Small intestine (tissue), 7 donors: ENCODE data around the gene NOC4L. TPM values are rescaled to one million over a fixed set of nuclear protein-coding genes. Genes with fewer than 3 reads are reported as not detected.

Experiments
- DNase-seq, 2 donors: peaks; one replicate each; pipeline versions ENCODE4 v3.0.0 to v3.0.0-alpha.2; 2013
- FAIRE-seq: peaks from 2 replicates; lab custom pipeline; 2012; peaks lifted over from hg19 to GRCh38; lab: Jason Lieb, UNC
- H3K27ac ChIP-seq, 3 donors: one replicate each; pipeline ENCODE4 v1.5.1; 2013; ENCODE audit warnings: low read length in 2 of 3, mild to moderate bottlenecking in 2 of 3, control low read depth in 1 of 3, inconsistent platforms in 1 of 3, low read depth in 1 of 3, moderate library complexity in 1 of 3
- H3K27me3 ChIP-seq, 3 donors: one replicate each; pipeline ENCODE4 v1.6.1; 2013; ENCODE audit warnings: low read length in 3 of 3, inconsistent platforms in 1 of 3; ENCODE audit not compliant: control insufficient read depth in 3 of 3, insufficient read depth in 3 of 3
- H3K36me3 ChIP-seq, 3 donors: one replicate each; pipeline ENCODE4 v1.6.1; 2013; ENCODE audit warnings: low read length in 3 of 3, inconsistent platforms in 1 of 3, low read depth in 1 of 3, mild to moderate bottlenecking in 1 of 3, moderate library complexity in 1 of 3; ENCODE audit not compliant: control insufficient read depth in 3 of 3, insufficient read depth in 2 of 3
- H3K4me1 ChIP-seq, 3 donors: one replicate each; pipeline ENCODE4 v1.6.1; 2013; ENCODE audit warnings: low read length in 2 of 3, inconsistent platforms in 1 of 3, low read depth in 1 of 3, mild to moderate bottlenecking in 1 of 3, moderate library complexity in 1 of 3; ENCODE audit not compliant: control insufficient read depth in 3 of 3, insufficient read depth in 2 of 3
- H3K4me3 ChIP-seq, 3 donors: one replicate each; pipeline ENCODE4 v1.5.1; 2013; ENCODE audit warnings: low read length in 3 of 3, control low read depth in 1 of 3, inconsistent platforms in 1 of 3, low read depth in 1 of 3, mild to moderate bottlenecking in 1 of 3, moderate library complexity in 1 of 3
- H3K9me3 ChIP-seq, 2 donors: one replicate each; pipeline ENCODE4 v1.6.1; 2013; ENCODE audit warnings: low read depth in 1 of 2, low read length in 1 of 2; ENCODE audit not compliant: control insufficient read depth in 2 of 2, insufficient read depth in 1 of 2
- WGBS, 3 donors: extraction: QIAGEN DNeasy Blood & Tissue Kit; methylation state at CpG; one replicate each; pipeline ENCODE4 v1.1.7; 2013; 5-methylcytosine and 5-hydroxymethylcytosine counted together
- polyA plus RNA-seq, 4 donors: library from polyadenylated mRNA; stranded (reverse) in 3 of 4; unstranded in 1 of 4; fragments of 200-250 nt in 3 of 4; fragments of 120-200 nt in 1 of 4; gene quantifications; one replicate each; pipeline versions ENCODE4 v1.2.1 to v1.2.3, GENCODE V29; 2013
- donor health status: healthy with polysubstance abuse.
- donor health status: control.
- donor health status: control.
- donor health status: Bipolar disorder and iron deficiency.
- donor health status: healthy.

Gene NOC4L
- polyA plus RNA-seq, 4 donors: 13.2 to 32.4 (median 27.5) TPM

GRCh38 chr12:132103542-132104308 lies 40.5 kb upstream of the NOC4L start:
- FAIRE-seq: no peak
- no peak overlapping the region for H3K27ac ChIP-seq
- no peaks in the 10 kb centered on the region for H3K9me3 ChIP-seq
- no peak overlapping the region for H3K4me3 ChIP-seq
- no peaks in the 10 kb centered on the region for H3K27me3 ChIP-seq
- WGBS, 3 donors: 91 to 95% (median 94%) methylated on average over 26 of the region's 26 CpGs
- H3K4me1 ChIP-seq: no peaks in the 10 kb centered on the region
- peaks cover 0 to 36% (median 0%) of the 10 kb centered on the region in 3 donors for H3K36me3 ChIP-seq
- no peak for DNase-seq

- FAIRE-seq (no peak), DNase-seq (no peak)
- Histone ChIP-seq H3K27me3 (no peaks in the 10 kb centered on the region), H3K4me1 (no peaks in the 10 kb centered on the region), H3K4me3 (no peak overlapping the region), H3K36me3 (peaks cover 0 to 29% (median 0%) of the 10 kb centered on the region in 3 donors), H3K27ac (no peak overlapping the region), H3K9me3 (no peaks in the 10 kb centered on the region)
- WGBS, 3 donors: 90 to 93% (median 92%) methylated on average over 6 of the region's 6 CpGs
Measured at GRCh38 chr12:132105467-132105866, 38.8 kb upstream of the NOC4L start.

- Histone ChIP-seq H3K4me3 (no peak overlapping the region), H3K36me3 (peaks cover 0 to 32% (median 2%) of the 10 kb centered on the region in 3 donors), H3K9me3 (no peaks in the 10 kb centered on the region), H3K27ac (no peak overlapping the region), H3K27me3 (no peaks in the 10 kb centered on the region), H3K4me1 (no peaks in the 10 kb centered on the region)
- FAIRE-seq (no peak), DNase-seq (no peak)
- WGBS, 3 donors: 95 to 97% (median 96%) methylated on average over 7 of the region's 7 CpGs
Measured at GRCh38 chr12:132106921-132107320, 37.3 kb upstream of the NOC4L start.

DNA sequence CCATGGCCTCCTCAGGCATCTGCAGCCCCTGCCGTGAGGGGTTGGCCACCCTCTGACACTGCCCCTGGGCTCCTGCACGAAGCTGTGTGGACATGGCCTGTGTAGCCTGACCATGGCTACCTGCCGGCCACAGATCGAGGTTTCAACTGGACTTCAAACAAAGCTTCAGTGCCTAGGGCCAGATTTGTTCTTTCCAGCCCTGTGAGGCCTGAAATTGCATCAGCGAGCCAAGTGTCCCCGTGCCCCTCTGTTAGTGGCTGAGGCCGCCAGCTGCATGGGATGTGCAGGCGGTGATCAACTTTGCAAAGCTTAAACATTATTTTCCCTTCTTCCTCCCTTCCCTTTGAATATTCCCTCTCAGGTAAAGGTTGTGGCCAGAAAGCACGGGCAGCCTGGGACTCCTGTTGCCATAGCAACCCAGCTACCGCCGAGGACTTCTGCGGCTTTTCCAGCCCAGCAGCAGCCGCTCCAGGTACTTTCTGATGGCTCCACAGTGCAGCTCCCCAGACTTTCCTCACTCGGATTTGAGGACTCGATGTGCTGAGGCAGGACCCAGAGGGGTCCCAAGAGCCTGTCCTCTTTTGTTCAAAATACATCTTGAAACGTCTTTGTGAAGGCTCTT lies 35.9 kb upstream of the NOC4L start:
- Histone ChIP-seq H3K36me3 (peaks cover 0 to 34% (median 2%) of the 10 kb centered on the region in 3 donors), H3K27ac (no peak overlapping the region), H3K9me3 (no peaks in the 10 kb centered on the region), H3K27me3 (no peaks in the 10 kb centered on the region), H3K4me1 (no peaks in the 10 kb centered on the region), H3K4me3 (no peak overlapping the region)
- 83 to 95% (median 94%) methylated on average over 16 of the region's 16 CpGs for WGBS, 3 donors
- DNase-seq (no peak), FAIRE-seq (no peak)

DNA sequence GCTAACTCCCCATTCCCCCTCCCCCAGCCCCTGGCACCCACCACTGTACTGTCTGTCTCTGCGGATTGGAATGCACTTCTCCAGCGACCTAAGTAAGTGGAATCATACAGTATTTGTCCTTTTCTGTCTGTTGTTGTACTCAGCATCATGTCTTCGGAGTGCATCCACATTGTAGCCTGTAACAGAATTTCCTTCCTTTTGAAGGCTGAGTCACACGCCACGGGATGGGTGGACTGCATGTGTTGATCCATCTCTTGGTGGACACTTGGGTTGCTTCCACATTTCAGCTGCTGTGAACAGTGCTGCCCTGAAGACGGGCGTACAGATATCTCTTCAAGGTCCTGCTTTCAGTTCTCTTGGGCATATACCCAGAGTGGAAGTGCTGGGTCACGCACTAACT lies 34.5 kb upstream of the NOC4L start:
- WGBS, 3 donors: 88 to 95% (median 94%) methylated on average over 8 of the region's 8 CpGs

GRCh38 chr12:132110677-132111076 lies 33.6 kb upstream of the NOC4L start:
- DNase-seq (no peak), FAIRE-seq (no peak)
- peaks cover 2 to 38% (median 2%) of the 10 kb centered on the region in 3 donors for H3K36me3 ChIP-seq

More for the DNA sequence above, 34.5 kb upstream of the NOC4L start:
- Histone ChIP-seq H3K36me3 (peaks cover 2 to 35% (median 2%) of the 10 kb centered on the region in 3 donors), H3K27ac (no peak overlapping the region), H3K27me3 (no peaks in the 10 kb centered on the region), H3K9me3 (no peaks in the 10 kb centered on the region), H3K4me3 (no peak overlapping the region), H3K4me1 (no peaks in the 10 kb centered on the region)
- FAIRE-seq (no peak), DNase-seq (no peak)

GRCh38 chr12:132111654-132112304 lies 32.5 kb upstream of the NOC4L start:
- H3K9me3 ChIP-seq: no peaks in the 10 kb centered on the region
- no peak overlapping the region for H3K4me3 ChIP-seq
- no peak for FAIRE-seq
- no peaks in the 10 kb centered on the region for H3K27me3 ChIP-seq
- DNase-seq: no peak
- peaks cover 2 to 45% (median 6%) of the 10 kb centered on the region in 3 donors for H3K36me3 ChIP-seq
- WGBS, 3 donors: 86 to 94% (median 90%) methylated on average over 19 of the region's 19 CpGs
- H3K27ac ChIP-seq: no peak overlapping the region
- H3K4me1 ChIP-seq: no peaks in the 10 kb centered on the region

More at GRCh38 chr12:132110677-132111076, 33.6 kb upstream of the NOC4L start:
- Histone ChIP-seq H3K9me3 (no peaks in the 10 kb centered on the region), H3K4me3 (no peak overlapping the region), H3K27me3 (no peaks in the 10 kb centered on the region), H3K27ac (no peak overlapping the region), H3K4me1 (no peaks in the 10 kb centered on the region)
- 79 to 98% (median 98%) methylated on average over 3 of the region's 3 CpGs for WGBS, 3 donors

DNA sequence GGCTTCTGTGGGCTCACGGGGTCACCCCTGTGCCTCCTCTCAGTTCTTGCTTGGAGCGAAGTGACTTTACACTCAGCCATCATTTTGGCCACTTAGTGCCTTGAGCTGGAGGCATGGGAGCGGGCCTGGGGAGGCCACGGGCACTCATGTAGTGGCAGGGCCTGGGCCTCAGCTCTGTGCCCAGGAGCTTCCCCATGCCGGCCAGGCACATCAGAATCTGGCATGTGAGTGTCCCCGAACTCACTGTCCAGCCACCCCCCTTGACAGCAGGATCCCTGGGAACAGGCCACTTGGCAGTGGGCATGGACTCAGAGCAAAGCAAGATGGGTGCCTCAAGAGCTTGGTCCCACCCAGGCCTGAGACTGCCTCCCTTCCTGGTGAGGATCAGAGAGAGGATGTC lies 29.6 kb upstream of the NOC4L start:
- Histone ChIP-seq H3K27me3 (no peaks in the 10 kb centered on the region), H3K27ac (no peak overlapping the region), H3K4me3 (no peak overlapping the region), H3K36me3 (peaks cover 2 to 48% (median 6%) of the 10 kb centered on the region in 3 donors), H3K4me1 (no peaks in the 10 kb centered on the region), H3K9me3 (no peaks in the 10 kb centered on the region)
- FAIRE-seq (no peak), DNase-seq (no peak)
- 97 to 99% (median 97%) methylated on average over 6 of the region's 6 CpGs for WGBS, 3 donors
